NCI-H2227 (cell line): ENCODE data around the gene OR6J1.
"Not testable (repeated sequence)": the region's sequence is repeated elsewhere in the genome, so short reads cannot be mapped to it uniquely, and the experiment has no call there.

ENCODE experiments used
- DNase-seq: peaks from one replicate; lab custom pipeline; 2025; ENCODE audit not compliant: unreplicated experiment; lab: John Stamatoyannopoulos, UW

The OR6J1 gene

DNA sequence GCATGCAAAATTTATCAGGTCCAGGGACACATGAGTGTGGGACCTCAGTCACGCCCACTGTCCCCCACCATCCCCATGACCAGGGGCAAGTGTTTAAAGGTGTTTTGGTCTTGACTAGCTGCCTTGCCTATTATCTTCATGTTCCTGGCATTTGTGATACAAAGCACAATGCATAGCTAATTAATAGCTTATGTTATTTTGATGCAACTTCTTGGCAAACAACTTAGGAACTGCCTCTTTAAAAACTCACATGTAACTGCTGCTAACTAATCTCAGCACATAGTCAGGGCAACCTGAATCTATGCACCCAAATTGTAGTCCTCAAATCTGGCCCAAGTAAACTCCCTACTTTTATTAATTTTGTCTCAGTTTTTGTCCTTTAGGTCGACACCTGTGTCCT lies 7.4 kb upstream of the OR6J1 start:
- DNase-seq = no peak

DNA sequence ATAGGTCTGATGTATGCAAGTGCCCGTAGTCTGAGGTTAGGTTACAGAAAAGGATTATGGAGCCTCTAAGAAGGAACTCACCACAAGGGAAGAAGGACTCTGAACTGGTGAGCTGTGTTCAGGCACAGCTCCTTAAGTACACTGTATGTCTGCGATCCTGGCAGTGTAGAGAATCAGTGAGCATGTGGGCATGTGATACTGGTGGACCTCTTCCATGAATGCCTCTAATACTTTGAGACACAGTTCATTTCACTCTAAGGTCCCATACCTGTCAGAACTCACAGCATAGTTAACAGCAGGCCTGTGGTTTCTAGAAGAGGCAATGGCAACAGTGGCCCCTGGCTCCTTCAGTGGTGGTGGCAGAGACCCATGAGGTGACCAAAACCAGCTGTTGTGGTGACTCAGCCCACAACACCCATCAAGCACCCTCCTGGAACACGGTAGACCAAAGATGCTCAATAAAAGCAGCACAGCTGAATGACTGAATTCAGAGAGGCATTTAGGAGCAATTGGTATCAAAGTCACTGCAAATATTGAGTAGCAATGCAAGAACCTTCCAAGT lies 6.9 kb upstream of the OR6J1 start:
- DNase-seq = no peak

DNA sequence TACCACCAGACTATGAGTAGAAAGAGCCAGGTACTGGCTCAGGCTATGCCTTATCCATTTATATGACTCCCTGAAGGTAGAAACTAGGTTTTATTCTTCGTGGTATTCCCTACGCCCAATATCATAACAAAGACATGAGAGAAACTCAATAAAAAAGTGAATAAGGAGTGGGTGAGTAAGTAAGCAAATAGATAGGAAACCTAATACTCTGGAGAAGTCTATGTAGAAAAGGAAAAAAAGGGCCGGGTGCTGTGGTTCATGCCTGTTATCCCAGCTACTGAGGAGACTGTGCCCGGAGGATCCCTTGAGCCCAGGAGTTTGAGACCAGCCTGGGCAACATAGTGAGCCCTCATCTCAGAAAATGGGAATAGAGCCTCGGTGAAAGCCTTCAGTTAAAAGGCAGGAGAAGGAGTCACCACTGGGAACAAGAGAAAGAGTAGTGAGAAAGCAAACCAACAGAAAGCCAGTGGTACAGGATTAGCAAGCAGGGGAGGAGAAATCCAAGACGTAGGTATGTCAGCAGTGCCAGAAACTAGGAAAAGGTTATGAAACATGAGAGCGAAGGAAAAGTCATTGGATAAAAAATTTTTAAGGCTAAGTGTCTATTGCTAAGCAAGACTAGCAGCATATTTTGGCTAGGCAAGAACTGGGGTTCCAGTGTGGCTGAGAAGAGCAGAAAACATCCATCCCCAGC lies 6.0 kb upstream of the OR6J1 start:
- DNase-seq = no peak

DNA sequence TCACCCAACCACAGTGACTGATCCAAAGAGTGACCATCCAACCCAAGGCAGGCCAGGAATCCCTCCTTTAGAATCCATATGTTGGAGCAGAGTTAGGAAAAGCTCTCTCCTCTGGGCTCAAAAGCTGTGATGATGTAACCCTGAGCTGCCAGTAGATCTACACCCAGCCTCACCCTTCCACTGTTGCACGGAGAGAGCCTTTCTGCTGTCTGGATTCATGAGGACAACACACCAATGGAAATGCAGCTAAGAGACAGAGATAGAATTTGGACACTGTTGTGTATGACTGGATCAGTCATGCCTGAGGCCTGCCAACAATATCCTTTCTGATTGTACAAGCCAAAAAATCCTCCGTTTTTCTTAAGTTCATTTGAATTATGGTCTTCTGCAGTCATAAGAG lies 4.4 kb upstream of the OR6J1 start:
- no peak for DNase-seq

DNA sequence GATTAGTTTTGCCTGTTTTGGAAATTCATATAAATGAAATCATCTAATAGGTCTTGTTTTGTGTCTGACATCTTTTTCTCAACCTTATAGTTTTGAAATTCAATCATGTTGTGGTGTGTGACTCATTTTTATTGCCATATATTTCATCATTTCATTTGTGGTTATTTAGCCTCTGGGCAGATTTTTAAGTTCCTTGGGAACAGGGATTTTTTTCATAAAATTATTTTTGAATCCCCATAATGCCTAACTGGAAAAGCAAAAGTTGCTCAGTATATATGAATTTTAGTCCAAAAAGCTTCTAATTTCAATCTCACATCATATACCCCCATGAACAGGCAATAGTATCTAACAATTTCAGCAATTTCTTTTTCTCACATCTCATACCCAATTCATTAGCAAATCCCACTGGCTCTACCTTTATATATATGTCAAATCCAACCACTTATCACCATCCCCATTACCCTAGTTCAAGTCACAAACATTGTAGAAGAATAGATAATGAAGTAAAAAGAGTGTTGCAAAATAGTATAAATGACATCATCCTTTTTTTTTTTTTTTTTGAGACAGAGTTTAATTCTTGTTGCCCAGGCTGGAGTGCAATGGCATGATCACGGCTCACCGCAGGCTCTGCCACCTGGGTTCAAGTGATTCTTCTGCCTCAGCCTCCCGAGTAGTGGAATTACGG lies 2.6 kb upstream of the OR6J1 start:
- no peak for DNase-seq

DNA sequence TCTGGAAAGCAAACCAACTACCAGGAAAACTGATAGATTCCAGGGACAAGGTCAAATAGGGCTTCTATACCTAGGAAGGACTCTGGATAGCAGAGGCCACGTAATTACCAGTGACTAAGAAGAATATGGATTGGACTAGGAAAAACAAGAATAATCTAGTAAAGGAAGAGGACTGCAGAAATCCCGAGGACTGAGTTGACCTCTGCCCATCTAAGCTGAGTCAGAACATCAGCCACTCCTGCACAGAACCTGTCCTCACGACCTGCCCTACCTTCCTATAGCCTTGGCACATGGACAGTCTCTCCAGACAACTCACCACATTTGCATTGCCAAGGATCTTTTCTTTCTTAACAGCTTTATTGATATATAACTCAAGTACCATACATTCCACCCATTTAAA lies 2.3 kb downstream of the OR6J1 start:
- no peak for DNase-seq

DNA sequence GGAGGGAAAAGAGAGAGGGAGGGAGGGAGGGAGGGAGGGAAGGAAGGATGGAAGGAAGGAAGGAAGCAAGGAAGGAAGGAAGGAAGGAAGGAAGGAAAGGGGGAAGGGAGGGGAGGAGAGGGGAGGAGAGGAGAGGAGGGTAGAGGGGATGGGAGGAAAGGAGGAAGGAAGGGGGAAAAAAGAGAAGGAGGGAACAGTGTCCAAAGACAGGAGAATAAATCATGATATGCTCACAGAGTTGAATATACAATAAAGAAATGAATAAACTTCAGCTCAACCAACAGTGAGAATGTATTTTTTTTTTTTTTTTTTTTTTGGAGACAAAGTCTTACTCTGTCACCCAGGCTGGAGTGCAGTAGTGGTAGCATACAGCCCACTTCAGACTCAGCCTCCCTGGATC lies 4.0 kb downstream of the OR6J1 start:
- DNase-seq = no peak

DNA sequence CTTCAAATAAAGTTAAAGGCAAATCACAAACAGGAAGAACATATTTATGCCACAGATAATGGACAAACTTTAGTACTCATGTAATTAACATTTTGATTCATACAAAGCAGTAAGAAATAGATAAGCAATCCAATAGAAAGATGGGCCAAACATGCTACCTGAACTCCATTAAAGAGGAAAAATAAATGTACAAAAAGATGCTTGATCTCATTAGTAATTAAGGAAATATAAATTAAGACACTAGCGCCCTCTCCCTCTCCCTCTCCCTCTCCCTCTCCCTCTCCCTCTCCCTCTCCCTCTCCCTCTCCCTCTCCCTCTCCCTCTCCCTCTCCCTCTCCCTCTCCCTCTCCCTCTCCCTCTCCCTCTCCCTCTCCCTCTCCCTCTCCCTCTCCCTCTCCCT lies 8.2 kb downstream of the OR6J1 start:
- not testable (repeated sequence) for DNase-seq

DNA sequence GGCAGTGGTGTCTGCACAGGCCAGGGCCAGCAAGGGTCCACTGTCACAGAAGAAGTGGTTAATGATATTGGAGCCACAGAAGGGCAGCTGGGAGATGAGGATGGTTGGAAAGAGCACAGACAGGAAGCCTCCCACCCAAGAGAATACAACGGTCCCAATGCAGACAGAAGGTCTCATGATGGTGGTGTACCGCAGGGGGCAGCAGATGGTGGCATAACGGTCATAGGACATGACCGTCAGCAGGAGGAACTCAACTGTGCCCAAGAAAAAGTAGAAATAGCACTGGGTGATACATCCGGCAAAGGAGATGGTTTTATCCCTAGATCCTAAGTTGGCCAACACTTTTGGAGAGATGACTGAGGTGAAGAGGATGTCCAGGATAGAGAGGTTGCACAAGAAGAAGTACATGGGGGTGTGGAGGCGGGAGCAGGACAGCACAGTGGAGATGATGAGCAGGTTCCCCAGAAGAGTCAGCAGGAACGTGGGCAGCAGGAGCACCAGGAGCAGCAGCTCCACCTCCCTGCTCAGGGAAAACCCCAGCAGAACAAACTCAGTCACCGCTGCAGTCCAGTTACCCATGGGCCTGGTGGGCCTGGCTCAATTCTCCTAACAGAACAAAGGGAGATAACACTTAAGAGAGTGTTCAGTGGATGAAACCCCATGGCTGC lies 9.8 kb downstream of the OR6J1 start:
- DNase-seq = no peak

DNA sequence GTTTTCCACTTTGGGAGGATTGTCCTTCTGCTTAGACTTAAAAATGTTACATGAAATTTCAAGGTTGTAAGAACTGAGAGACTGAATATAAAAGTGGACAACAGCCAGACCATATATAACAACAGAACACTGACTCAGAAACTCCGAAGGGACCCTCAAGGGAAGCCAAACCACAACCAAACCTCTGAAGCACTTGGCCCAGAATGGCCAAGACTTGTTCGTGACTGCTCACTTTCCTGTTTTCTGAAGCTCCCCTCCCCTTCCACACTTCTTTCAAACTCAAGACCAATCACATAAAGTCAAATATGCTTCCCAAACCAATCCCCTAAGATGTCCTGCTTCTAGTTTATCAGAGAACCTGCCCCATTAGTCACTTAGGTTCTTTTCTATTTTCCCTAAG lies 13.7 kb downstream of the OR6J1 start:
- DNase-seq = no peak

DNA sequence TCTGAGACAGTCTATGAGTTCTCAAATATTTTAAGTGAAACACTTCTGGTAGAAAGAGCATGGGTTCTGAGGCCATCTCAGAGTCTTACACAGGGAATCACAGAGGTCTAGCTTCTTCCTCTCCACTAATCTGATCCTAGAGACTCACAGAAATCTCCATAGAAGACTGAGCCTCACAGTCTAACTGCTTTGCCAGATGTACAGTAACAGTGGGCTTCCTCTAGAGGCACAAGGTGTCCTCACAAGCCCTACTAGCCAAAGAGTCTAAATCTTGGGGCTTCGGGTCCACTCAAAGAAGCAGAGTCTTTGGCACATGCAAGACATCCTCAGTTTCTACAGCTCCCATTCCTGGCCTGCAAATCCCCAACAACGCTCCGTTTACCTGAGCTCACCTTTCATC lies 14.1 kb downstream of the OR6J1 start:
- DNase-seq = no peak

DNA sequence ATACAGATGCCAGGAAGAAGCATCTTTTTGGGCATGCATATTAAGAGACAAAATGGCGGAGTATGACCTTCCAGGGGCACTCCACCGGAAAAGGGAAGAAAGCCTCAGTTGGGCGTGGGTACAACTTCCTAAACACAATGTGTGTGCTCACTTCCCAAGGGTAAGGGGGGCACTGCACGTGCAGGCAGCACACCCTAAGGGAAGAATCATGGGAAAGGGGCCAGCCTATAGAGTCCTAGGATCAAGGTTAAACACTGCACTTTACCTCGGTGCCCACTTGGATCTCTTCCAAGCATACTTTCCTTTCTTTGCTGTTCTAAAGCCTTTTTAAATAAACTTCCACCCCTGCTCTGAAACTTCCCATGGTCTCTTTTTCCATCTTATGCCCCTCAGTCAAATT lies 14.8 kb downstream of the OR6J1 start:
- DNase-seq = no peak

DNA sequence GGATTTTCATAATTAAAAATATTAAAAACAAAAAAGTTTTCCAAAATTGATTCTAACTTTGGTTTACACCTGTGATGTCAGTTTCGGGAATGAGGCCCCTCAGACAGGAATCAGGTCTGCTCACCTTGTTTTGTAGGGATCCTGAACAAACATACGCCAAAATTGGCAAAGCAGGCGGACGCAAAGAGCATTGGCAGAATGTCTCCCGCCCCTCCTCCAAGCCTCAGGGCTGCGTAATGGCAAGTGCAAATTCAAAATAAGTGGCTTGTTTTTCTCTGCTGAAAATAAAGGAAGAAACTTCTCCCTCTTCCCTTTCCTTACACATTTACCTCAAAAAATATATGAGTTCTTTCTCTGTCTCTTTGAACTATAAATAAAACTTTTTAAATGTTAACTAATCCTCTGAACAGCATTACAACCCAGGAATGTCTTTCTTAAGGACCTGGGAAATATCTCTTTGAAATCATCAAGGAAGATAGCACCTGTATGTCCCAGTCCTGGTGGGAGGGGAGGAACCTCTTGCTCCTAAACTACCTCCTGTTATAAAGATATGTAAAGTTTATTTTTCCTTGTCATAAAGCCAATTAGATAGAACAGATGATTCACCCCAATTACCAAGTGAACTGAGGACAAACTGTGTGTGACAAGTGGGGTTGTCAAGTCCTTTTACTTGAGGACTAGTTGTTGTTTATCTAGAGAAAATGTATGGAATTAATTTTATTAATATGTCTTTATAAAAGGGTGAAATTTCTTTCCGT lies 16.5 kb downstream of the OR6J1 start:
- DNase-seq = no peak

DNA sequence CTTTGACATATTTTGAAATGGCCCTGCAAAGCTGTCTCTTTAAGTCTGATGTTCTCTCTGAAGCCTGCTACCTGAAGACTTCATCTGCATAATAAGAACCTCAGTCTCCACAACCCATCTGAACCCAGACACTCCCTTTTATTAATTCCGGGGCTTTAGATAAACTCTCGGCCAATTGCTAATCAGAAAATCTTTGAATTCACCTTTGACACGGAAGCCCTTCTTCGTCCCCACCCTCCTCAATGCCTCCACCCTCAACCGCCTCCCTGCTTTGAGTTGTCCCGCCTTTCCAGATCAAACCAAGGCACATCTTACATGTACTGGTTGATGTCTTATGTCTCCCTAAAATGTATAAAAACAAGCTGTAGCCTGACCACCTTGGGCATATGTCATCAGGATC lies 17.6 kb downstream of the OR6J1 start:
- no peak for DNase-seq

DNA sequence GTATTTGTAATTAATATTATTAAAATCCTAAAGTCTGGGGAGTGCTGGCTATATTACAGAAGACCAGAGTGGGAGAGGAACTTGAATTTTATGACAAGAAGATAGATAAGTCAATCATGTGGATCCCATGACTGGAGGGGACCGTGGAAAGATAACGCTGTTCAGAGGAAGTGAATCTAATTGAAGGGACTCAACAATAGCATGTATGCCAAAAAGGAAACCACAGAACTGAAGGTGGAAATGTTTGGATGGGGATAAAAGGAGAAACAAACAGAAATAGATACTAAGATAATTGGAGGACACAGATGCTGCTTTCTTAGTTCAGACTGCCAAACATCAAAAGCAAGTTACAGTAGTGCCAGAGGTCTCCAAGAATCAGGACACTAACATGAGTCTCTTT lies 21.1 kb downstream of the OR6J1 start:
- no peak for DNase-seq

DNA sequence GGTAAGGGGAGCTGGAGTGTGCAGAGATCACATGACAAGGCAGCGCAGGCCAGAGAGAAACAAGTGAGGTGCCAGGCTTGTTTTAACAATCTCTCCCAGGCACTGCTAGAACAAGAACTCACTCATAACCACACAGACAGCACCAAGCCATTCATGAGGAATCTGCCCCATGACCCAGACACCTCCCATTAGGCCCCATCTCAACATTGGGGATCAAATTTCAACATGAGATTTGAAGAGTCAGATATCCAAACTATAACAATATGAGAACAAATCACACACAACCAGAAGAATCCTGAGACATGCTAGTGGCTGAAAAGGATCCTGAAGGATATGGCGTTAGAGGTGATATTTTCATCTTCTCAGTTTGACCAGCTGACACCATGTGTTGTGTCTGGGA lies 21.9 kb downstream of the OR6J1 start:
- no peak for DNase-seq

DNA sequence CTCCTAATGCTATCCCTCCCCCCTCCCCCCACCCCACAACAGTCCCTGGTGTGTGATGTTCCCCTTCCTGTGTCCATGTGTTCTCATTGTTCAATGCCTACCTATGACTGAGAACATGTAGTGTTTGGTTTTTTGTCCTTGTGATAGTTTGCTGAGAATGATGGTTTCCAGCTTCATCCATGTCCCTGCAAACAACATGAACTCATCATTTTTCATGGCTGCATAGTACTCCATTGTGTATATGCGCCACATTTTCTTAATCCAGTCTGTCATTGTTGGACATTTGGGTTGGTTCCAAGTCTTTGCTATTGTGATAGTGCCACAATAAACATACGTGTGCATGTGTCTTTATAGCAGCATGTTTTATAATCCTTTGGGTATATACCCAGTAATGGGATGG lies 28.4 kb downstream of the OR6J1 start:
- not testable (repeated sequence) for DNase-seq

DNA sequence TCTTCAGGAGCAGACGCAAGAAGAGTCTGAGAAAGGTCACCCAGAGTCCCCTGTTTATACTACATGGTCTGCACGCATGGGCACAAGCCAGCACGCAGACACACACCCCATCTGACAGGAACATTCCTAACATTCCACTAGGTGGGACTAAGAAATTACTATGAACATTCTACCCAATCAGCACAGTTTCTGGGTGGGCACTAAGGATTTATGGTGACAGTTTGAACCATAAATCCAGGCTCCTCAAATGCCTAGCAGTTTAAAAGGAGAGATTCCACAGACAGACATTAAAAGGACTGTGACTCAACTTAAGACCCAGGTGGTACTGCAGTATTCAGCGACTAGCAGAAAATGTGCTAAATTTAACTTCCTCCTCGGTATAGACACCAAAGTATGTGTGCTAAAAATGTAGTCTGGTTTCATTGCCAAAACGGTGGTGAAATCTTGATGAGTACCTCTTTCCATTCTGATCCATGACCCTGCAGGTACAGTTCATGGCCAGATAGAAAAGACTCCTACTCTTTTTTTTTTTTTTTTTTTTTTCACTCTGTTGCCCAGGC lies 29.8 kb downstream of the OR6J1 start:
- DNase-seq = no peak

DNA sequence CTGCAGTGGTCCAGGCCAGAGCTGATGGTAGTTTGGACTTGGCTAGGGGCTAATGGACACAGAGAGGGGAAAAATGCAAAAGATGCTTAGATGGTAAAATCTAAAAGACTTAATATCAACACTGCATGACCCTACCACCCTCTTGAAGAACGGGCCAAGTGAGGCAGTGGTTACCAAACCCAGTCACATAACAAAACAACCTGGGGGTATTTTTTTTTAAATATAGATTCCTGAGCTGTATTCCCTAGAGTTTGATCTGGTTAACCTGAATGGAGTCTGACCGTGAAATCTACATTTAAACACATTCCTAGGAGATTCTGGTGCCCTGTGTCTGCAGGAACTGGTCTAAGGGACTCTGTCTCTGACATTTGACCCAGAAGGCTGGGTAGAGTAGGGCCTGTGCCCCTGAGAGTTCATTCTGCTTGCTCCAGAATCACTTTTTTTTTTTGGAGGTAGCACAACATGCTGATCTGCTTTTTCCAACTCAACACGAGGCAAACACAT lies 30.4 kb downstream of the OR6J1 start:
- no peak for DNase-seq

DNA sequence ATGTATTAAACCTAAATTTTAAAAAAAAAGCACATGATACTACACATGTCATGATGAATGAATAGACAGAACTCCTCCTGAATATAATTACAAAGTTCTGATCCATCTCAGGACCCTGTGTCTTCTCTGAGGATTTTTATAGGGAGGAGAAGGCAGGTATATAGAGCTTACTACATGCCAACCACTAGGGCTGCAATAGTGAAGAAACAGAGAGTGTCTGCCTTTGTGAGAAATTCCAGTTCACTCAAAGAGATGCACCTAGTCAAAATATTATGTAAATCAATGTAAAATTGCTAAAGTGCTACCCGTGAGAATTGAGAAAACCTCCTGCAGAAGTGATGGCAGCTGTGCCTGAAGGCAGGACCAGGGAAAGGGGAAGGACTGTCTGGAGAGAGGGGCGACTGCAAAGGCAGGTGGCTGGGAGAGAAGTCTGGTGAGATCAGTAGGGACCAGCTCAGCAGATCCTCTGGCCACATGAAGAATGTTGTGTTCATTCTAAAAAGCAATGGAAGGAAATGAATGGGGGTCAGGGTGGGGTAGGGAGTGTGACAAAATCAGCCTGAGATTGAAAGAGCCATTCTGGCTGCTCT lies 31.0 kb downstream of the OR6J1 start:
- no peak for DNase-seq

DNA sequence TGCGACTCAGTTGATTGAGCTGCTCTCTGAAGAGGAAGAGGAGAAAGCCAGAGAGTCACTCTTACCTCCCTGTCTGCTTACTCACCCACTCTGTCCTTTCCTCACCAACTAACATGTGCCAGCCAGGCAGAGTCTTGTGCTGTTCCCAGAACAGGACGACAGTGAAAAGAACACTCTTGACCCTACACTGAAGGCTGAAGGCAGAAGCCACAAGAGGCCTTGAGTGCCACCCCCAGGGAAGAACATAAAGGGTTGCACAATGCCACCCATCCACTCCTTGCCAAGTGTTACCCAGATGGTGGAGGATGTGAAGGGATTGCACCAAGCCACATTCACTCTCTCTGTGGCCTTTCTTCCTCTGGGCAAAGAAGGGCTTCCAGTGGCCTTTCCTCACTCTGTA lies 33.2 kb downstream of the OR6J1 start:
- DNase-seq = no peak
